ENCODE measurements around the gene ZNF57. TPM values are rescaled to one million over a fixed set of nuclear protein-coding genes. Genes with fewer than 3 reads are reported as not detected.

ZNF57 gene
- total and polyA plus RNA-seq, 9 of the 15 experiments (the other 6 are each of a cell fraction or from before 2014, with no cell fraction given): 3.9 to 13.5 (median 7.8) TPM

DNA sequence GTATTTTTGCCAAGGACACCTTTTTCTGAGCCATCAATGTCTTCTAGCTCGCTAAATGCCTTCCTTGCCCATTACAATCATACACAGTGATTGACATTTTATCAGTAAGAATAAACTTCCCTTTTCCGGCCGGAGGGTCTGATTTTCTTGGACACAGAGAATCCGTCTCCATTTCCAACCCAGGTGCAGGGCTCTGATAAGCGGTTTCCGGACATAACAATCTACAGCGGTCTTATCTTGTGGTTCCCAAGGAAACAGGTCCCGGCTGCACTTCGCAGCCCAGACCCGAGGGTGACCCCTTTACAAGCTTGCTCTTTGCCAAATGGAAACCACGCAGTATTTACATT, 49.2 kb downstream of the ZNF57 start (continued):
- TF ChIP-seq CBFA2T2 (conservative IDR thresholded peaks at IDR 0.05) (peak; percentile 98), JUN (IDR thresholded peaks at IDR 0.05; ENCODE audit: borderline replicate concordance, low read depth, low read length) (no peak), JUN (CRISPR knock-in tag; IDR thresholded peaks at IDR 0.05; ENCODE audit: borderline replicate concordance) (no peak), ELF4 (CRISPR knock-in tag; IDR thresholded peaks at IDR 0.05) (no peak; the same call in 1 of the 2 replicates), STAT5B (CRISPR knock-in tag; IDR thresholded peaks at IDR 0.05) (no peak), ZSCAN29 (IDR thresholded peaks at IDR 0.05) (no peak), TARDBP (IDR thresholded peaks at IDR 0.05) (peak; percentile 87; the same call in 1 of the 2 replicates), ZC3H11A (IDR thresholded peaks at IDR 0.05; ENCODE audit: low read depth, low read length) (no peak), RBM14 (IDR thresholded peaks at IDR 0.05; ENCODE audit: borderline replicate concordance, insufficient read depth, low read depth, low read length) (no peak), ELF1 (tag; IDR thresholded peaks at IDR 0.05) (peak; percentile 89), NELFE (IDR thresholded peaks at IDR 0.05; ENCODE audit: insufficient read depth, insufficient read length) (no peak), POLR2AphosphoS2 (IDR thresholded peaks at IDR 0.05; ENCODE audit: low read length) (0 out of 2 replicates have a peak, but pooled peaks have one; percentile 35), FOXK1 (CRISPR knock-in tag; IDR thresholded peaks at IDR 0.05; ENCODE audit: borderline replicate concordance) (no peak), NCOA2 (IDR thresholded peaks at IDR 0.05; ENCODE audit: partially characterized antibody in 2 of 2) (no peak), SIN3B (IDR thresholded peaks at IDR 0.05; ENCODE audit: low read depth) (no peak), BRCA1 (IDR thresholded peaks at IDR 0.05) (no peak), BRCA1 (CRISPR knock-in tag; IDR thresholded peaks at IDR 0.05) (no peak), SREBF2 (CRISPR knock-in tag; IDR thresholded peaks at IDR 0.05) (no peak), DIDO1 (tag; IDR thresholded peaks at IDR 0.05; ENCODE audit: low read depth) (no peak), ZKSCAN3 (CRISPR knock-in tag; IDR thresholded peaks at IDR 0.05) (no peak), YBX1 (IDR thresholded peaks at IDR 0.05) (no peak), KAT8 (IDR thresholded peaks at IDR 0.05; ENCODE audit: low read depth) (no peak), ZFP30 (CRISPR knock-in tag; IDR thresholded peaks at IDR 0.05; ENCODE audit: borderline replicate concordance) (no peak), RBM25 (IDR thresholded peaks at IDR 0.05; ENCODE audit: low read depth, low read length, severe bottlenecking) (no peak)
- TF ChIP-seq, protein P1, sequence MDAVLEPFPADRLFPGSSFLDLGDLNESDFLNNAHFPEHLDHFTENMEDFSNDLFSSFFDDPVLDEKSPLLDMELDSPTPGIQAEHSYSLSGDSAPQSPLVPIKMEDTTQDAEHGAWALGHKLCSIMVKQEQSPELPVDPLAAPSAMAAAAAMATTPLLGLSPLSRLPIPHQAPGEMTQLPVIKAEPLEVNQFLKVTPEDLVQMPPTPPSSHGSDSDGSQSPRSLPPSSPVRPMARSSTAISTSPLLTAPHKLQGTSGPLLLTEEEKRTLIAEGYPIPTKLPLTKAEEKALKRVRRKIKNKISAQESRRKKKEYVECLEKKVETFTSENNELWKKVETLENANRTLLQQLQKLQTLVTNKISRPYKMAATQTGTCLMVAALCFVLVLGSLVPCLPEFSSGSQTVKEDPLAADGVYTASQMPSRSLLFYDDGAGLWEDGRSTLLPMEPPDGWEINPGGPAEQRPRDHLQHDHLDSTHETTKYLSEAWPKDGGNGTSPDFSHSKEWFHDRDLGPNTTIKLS (IDR thresholded peaks at IDR 0.05; ENCODE audit: borderline replicate concordance, low read depth): no peak
- TF ChIP-seq, protein P2, sequence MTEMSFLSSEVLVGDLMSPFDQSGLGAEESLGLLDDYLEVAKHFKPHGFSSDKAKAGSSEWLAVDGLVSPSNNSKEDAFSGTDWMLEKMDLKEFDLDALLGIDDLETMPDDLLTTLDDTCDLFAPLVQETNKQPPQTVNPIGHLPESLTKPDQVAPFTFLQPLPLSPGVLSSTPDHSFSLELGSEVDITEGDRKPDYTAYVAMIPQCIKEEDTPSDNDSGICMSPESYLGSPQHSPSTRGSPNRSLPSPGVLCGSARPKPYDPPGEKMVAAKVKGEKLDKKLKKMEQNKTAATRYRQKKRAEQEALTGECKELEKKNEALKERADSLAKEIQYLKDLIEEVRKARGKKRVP (CRISPR knock-in tag; IDR thresholded peaks at IDR 0.05): 0 out of 2 replicates have a peak, but pooled peaks have one; percentile 7
- TF ChIP-seq, protein P3, sequence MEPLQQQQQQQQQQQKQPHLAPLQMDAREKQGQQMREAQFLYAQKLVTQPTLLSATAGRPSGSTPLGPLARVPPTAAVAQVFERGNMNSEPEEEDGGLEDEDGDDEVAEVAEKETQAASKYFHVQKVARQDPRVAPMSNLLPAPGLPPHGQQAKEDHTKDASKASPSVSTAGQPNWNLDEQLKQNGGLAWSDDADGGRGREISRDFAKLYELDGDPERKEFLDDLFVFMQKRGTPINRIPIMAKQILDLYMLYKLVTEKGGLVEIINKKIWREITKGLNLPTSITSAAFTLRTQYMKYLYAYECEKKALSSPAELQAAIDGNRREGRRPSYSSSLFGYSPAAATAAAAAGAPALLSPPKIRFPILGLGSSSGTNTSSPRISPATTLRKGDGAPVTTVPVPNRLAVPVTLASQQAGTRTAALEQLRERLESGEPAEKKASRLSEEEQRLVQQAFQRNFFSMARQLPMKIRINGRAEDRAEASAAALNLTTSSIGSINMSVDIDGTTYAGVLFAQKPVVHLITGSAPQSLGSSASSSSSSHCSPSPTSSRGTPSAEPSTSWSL (CRISPR knock-in tag; IDR thresholded peaks at IDR 0.05; ENCODE audit: borderline replicate concordance): no peak
- TF ChIP-seq, protein P4, sequence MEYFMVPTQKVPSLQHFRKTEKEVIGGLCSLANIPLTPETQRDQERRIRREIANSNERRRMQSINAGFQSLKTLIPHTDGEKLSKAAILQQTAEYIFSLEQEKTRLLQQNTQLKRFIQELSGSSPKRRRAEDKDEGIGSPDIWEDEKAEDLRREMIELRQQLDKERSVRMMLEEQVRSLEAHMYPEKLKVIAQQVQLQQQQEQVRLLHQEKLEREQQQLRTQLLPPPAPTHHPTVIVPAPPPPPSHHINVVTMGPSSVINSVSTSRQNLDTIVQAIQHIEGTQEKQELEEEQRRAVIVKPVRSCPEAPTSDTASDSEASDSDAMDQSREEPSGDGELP (CRISPR knock-in tag; IDR thresholded peaks at IDR 0.05; ENCODE audit: borderline replicate concordance): peak; percentile 56; the same call in 1 of the 2 replicates

All from K562 (cell line).